HAP-1 (cell line): ENCODE results near the gene CYP3A4.

ENCODE experiments used
- DNase-seq, 2 experiments: peaks; one replicate each; pipeline ENCODE4 v3.0.0-alpha.2; 2016 to 2020; ENCODE audit warnings: low spot score in 2 of 2
- H3K27me3 ChIP-seq: fragments of 250-450 bp; sonication (Bioruptor Pico); 2 replicates; pipeline ENCODE4 v1.5.1; 2020; ENCODE audit warnings: low read depth, mild to moderate bottlenecking, moderate library complexity
- H3K36me3 ChIP-seq: fragments of 250-450 bp; sonication (Bioruptor Pico); replicated peaks from 2 replicates; pipeline ENCODE4 v1.5.1; 2020; ENCODE audit warnings: mild to moderate bottlenecking
- H3K4me1 ChIP-seq: fragments of 250-450 bp; sonication (Bioruptor Pico); 2 replicates; pipeline ENCODE4 v1.5.1; 2020; ENCODE audit warnings: mild to moderate bottlenecking
- H3K4me3 ChIP-seq: fragments of 250-450 bp; sonication (Bioruptor Pico); 2 replicates; pipeline ENCODE4 v1.5.1; 2020; ENCODE audit warnings: mild to moderate bottlenecking, moderate library complexity
- H3K9me3 ChIP-seq: fragments of 250-450 bp; sonication (Bioruptor Pico); 2 replicates; pipeline ENCODE4 v1.5.1; 2020; ENCODE audit warnings: mild to moderate bottlenecking, moderate library complexity
- in situ Hi-C: fragments of 300-500 bp; cut with MboI; formaldehyde crosslinking; loops from 3 replicates; pipeline ENCODE4 v1.14.3; 2020; ENCODE audit warnings: low sequenced_read_pairs, inconsistent platforms, mixed read lengths

CYP3A4 gene

GRCh38 chr7:99709838-99710578 is 74.0 kb downstream of the CYP3A4 start:
- Histone ChIP-seq H3K36me3 (no peaks in the 10 kb centered on the region), H3K9me3 (no peaks in the 10 kb centered on the region), H3K4me1 (no peaks in the 10 kb centered on the region), H3K4me3 (no peak overlapping the region), H3K27me3 (no peaks in the 10 kb centered on the region)
- no peak for DNase-seq
- in situ Hi-C loops = no loop called here

GRCh38 chr7:99709260-99709659 is 74.7 kb downstream of the CYP3A4 start:
- no peak for DNase-seq
- in situ Hi-C loops = no loop called here
- H3K4me1 ChIP-seq = no peaks in the 10 kb centered on the region

GRCh38 chr7:99707096-99707495 is 76.9 kb downstream of the CYP3A4 start:
- no peaks in the 10 kb centered on the region for H3K36me3 ChIP-seq
- no peak for DNase-seq
- in situ Hi-C loops = no loop called here

More at GRCh38 chr7:99709260-99709659, 74.7 kb downstream of the CYP3A4 start:
- H3K27me3 ChIP-seq = no peaks in the 10 kb centered on the region
- no peaks in the 10 kb centered on the region for H3K36me3 ChIP-seq
- H3K4me3 ChIP-seq = no peak overlapping the region
- no peaks in the 10 kb centered on the region for H3K9me3 ChIP-seq

More at GRCh38 chr7:99707096-99707495, 76.9 kb downstream of the CYP3A4 start:
- no peak overlapping the region for H3K4me3 ChIP-seq
- H3K27me3 ChIP-seq = no peaks in the 10 kb centered on the region
- H3K4me1 ChIP-seq = no peaks in the 10 kb centered on the region
- no peaks in the 10 kb centered on the region for H3K9me3 ChIP-seq
